Mucosa of descending colon (tissue), 3 donors: Measurements from ENCODE around the gene CCM2L. TPM values are rescaled to one million over a fixed set of nuclear protein-coding genes. Genes with fewer than 3 reads are reported as not detected.

ENCODE experiments used
- ATAC-seq: fragments of 200-7000 bp; cut with Tn5 transposase; one replicate; pipeline ENCODE4 v1.9.1; 2020; ENCODE audit warnings: mild to moderate bottlenecking, moderate library complexity
- DNase-seq, 3 donors: peaks; one replicate each; pipeline ENCODE4 v3.0.0-alpha.2; 2020
- H3K36me3 ChIP-seq: fragments of 200-600 bp; one replicate; pipeline ENCODE4 v1.8.0; 2021; ENCODE audit warnings: low read depth, mild to moderate bottlenecking
- H3K4me1 ChIP-seq: fragments of 200-600 bp; one replicate; pipeline ENCODE4 v1.8.0; 2021; ENCODE audit warnings: low read depth, mild to moderate bottlenecking
- H3K4me3 ChIP-seq: fragments of 200-600 bp; one replicate; pipeline ENCODE4 v1.8.0; 2021; ENCODE audit warnings: mild to moderate bottlenecking
- H3K9me3 ChIP-seq: fragments of 200-600 bp; one replicate; pipeline ENCODE4 v1.8.0; 2021; ENCODE audit warnings: mild to moderate bottlenecking
- intact Hi-C, 2 donors: fragments of 100-400 bp; cut with DNase I in 1 of 2; cut with micrococcal nuclease in 1 of 2; formaldehyde crosslinking; loops; one replicate each; pipeline versions ENCODE4 v1.11.0 to v1.11.1; 2022; cut with DNase I, micrococcal nuclease
- total RNA-seq, 3 donors: library from RNA; stranded (reverse); fragmentation: NEBNext Ultra II Directional in 2 of 3; extraction: Animal tissue kit (Norgen Biotek cat#: 25700) in 2 of 3; gene quantifications; one replicate each; pipeline versions ENCODE4 v1.2.1 to v1.2.4, GENCODE V29; 2021 to 2023
- TF ChIP-seq, protein P1 (sequence below): fragments of 200-600 bp; IDR thresholded peaks from one replicate; pipeline ENCODE4 v1.8.0; 2022; ENCODE audit warnings: antibody characterized with exemption, mild to moderate bottlenecking
- donor health status: DM: no; HTN: no; CAD: no; lungs with moderate emphysema.
- donor health status: DM: no; HTN: no; CAD: no.
- donor health status: DM: no; HTN: yes; CAD: no.

Gene CCM2L
- total RNA-seq, 3 donors from 2014 or later: 1.2 to 3.7 (median 1.8) TPM

DNA sequence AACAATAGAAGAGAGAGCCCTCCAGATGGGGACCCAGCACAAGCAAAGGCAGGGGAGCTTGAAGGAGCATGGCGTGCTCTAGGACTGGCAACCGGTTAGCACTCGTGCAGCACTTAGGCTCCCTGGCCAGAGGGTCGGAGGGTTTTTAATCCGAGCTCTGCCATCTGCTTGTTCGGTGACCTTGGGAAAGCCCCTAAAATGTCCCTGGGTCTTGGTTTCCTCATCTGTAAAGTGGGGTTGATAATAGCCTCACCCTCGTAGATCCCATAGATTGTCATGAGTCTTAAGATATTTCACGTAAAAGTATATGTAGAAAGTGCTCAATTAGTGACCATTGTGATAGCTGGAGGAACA, 25.2 kb downstream of the CCM2L start:
- Histone ChIP-seq H3K4me1 (peaks cover 3% of the 10 kb centered on the region), H3K4me3 (no peak overlapping the region), H3K9me3 (no peaks in the 10 kb centered on the region), H3K36me3 (no peaks in the 10 kb centered on the region)
- ATAC-seq (no peak), DNase-seq (no peak)
- intact Hi-C loops: loop anchor here in 1 of 2 donors (5.0 kb wide), 1 partner anchor 213 kb away; no protein-coding TSS in a partner anchor
- TF ChIP-seq, protein P1, sequence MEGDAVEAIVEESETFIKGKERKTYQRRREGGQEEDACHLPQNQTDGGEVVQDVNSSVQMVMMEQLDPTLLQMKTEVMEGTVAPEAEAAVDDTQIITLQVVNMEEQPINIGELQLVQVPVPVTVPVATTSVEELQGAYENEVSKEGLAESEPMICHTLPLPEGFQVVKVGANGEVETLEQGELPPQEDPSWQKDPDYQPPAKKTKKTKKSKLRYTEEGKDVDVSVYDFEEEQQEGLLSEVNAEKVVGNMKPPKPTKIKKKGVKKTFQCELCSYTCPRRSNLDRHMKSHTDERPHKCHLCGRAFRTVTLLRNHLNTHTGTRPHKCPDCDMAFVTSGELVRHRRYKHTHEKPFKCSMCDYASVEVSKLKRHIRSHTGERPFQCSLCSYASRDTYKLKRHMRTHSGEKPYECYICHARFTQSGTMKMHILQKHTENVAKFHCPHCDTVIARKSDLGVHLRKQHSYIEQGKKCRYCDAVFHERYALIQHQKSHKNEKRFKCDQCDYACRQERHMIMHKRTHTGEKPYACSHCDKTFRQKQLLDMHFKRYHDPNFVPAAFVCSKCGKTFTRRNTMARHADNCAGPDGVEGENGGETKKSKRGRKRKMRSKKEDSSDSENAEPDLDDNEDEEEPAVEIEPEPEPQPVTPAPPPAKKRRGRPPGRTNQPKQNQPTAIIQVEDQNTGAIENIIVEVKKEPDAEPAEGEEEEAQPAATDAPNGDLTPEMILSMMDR: no peak

DNA sequence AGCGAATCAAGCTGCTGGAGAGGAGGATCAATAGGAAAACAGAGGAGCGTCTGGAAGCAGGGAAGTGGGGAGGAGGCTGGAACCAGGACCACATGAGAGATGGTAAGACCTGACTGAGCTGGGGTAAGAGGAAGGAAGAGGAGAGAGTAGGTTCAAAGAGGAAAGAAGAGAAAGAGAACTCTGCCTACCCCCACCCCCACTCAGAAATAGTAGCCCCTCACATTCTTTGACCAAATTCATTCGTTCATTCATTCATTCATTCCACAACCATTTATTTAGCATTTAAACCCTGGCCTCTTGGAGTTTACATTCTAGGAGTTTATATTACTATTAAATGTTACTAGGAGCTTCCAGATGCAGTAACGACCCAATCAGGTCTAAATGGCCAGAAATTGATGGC, 26.0 kb downstream of the CCM2L start:
- DNase-seq: no peak
- TF ChIP-seq, protein P1: no peak
- H3K36me3 ChIP-seq: no peaks in the 10 kb centered on the region
- no peak for ATAC-seq
- H3K9me3 ChIP-seq: no peaks in the 10 kb centered on the region
- H3K4me3 ChIP-seq: no peak overlapping the region
- intact Hi-C loops: loop anchor here in 1 of 2 donors (5.0 kb wide), 1 partner anchor 214 kb away; no protein-coding TSS in a partner anchor
- H3K4me1 ChIP-seq: peaks cover 3% of the 10 kb centered on the region

DNA sequence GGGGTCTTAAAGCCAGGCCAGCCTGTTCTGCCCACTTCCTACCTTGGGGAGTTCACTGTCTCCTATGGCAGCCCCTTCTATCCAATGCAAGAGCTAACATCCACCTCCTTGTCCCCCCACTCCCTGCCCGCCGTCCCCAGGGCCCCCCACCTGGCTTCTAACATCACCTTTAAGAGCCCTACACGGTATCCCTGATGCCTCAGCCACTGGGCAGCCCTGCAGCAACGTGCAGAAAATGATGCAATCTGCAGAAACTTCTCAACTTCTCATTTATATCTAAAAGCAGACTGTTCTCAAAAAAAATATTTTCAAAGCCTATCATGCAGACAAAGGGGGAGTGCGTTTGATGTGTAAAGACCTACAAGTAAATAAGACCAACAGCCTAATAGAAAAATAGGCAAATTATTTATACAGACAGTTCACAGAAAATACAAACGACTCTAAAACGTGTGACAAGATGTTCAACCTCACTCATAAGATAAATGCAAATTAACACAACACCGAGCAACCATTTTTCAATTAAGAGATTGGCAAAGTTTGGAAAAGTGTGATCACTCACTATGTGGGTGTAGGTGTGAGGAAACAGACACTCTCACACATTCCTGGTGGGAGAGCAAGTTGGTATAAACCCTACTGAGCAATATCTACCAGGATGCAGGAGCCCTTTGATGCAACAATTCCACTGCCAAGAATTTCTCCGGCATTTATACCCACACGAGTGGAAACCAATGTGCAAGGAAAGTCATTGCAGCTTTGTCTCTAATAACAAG, 26.7 kb downstream of the CCM2L start:
- no peaks in the 10 kb centered on the region for H3K36me3 ChIP-seq
- no peaks in the 10 kb centered on the region for H3K4me1 ChIP-seq
- DNase-seq (no peak), ATAC-seq (no peak)
- TF ChIP-seq, protein P1: no peak
- no peaks in the 10 kb centered on the region for H3K9me3 ChIP-seq
- no peak overlapping the region for H3K4me3 ChIP-seq
- intact Hi-C loops: loop anchor here in 1 of 2 donors (5.0 kb wide), 1 partner anchor 215 kb away; no protein-coding TSS in a partner anchor

DNA sequence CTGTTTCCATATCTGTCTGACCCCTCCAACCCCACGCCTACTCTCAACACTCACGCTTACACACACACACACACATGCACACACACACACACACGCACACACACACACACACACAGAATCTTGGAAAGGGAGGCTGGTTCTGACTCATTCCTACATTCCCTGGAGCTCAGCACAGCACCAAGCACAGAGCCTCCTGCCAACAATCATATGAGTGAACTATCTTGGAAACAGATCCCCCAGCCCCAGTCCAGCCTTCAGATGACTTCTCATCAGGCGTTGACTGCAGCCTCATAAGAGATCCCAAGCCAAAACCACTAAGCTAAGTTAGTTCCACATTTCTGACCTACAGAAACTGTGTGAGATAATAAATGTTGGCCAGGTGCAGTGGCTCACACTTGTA, 27.7 kb downstream of the CCM2L start:
- Histone ChIP-seq H3K9me3 (no peaks in the 10 kb centered on the region), H3K4me3 (no peak overlapping the region), H3K4me1 (no peaks in the 10 kb centered on the region), H3K36me3 (no peaks in the 10 kb centered on the region)
- ATAC-seq: no peak
- TF ChIP-seq, protein P1: no peak
- DNase-seq: no peak
- intact Hi-C loops: loop anchor here in 1 of 2 donors (5.0 kb wide), 1 partner anchor 216 kb away; no protein-coding TSS in a partner anchor

DNA sequence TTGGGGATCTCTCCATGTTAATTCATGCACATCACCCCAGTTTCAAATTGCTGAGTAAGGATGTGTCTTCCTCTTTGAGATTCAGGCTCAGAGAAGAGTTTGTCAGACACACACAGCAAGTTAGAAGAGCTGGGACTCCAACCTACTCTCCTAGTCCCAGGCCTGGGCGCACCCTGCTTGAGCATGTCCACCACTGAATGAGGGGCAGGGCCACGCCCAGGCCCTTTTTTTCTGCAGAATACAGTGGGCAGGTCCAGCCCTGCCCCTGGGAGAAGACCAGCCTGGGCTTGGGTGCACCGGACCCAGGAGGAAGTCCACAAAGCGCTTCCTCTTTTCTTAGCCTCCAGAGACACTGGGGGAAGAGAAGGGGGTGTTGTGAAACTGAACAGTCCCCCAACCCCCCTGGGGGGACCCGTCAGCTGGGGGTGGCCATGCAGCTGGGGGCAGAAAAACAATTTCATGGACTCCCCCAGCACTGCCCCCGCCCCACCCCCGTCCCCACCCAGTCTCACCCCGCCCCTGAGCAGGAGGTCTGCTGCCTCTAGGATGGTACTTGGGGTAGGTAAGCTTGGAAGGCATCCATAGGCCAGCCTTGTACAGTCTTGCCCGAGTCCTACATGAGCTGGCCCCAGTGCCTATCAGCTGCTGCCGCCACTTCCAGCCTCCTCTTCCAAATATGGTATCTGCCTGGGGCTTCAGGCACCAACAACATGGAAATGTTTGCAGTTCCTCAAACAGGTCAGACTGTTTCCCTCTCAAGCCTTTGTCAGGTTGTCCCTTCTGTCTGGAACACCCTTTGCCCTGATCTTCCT, 30.1 kb downstream of the CCM2L start:
- no peaks in the 10 kb centered on the region for H3K4me1 ChIP-seq
- ATAC-seq (peak; percentile 87), DNase-seq (peak in 2 of 3 donors; percentile 36 to 69)
- H3K4me3 ChIP-seq: no peak overlapping the region
- no peaks in the 10 kb centered on the region for H3K9me3 ChIP-seq
- TF ChIP-seq, protein P1: no peak
- intact Hi-C loops: no loop called here
- H3K36me3 ChIP-seq: no peaks in the 10 kb centered on the region
